Naive thymus-derived CD8-positive, alpha-beta T cell (primary cell): ENCODE data around the gene TTLL11. TPM values are rescaled to one million over a fixed set of nuclear protein-coding genes. Genes with fewer than 3 reads are reported as not detected.
"Not testable (repeated sequence)": the region's sequence is repeated elsewhere in the genome, so short reads cannot be mapped to it uniquely, and the experiment has no call there.

Experiments
- ATAC-seq, 2 donors: fragments of 150-1000 bp; cut with Tn5 transposase in 1 of 2; sonication (Bioruptor Pico), chemical (Tn5 transposase) in 1 of 2; 1 replicate in 1 of 2; 2 replicates in 1 of 2; pipeline ENCODE4 v1.10.0; 2021; ENCODE audit warnings: mild to moderate bottlenecking in 2 of 2, moderate library complexity in 2 of 2
- POLR2A ChIA-PET: fragments of 350-600 bp; sonication (Branson Sonifier 250); formaldehyde crosslinking; loops from one replicate; lab custom pipeline; 2021; ENCODE audit warnings: antibody characterized with exemption; lab: Charles Lee
- DNase-seq, 10 donors: peaks; one replicate each; pipeline versions ENCODE4 v3.0.0 to v3.0.0-alpha.2; 2020 to 2022
- H3K27ac Mint-ChIP-seq, 10 donors: one replicate each; pipeline ENCODE4 v1.8.0; 2020 to 2022; ENCODE audit warnings: mild to moderate bottlenecking in 10 of 10, mixed read lengths in 10 of 10, moderate library complexity in 4 of 10, inconsistent platforms in 1 of 10
- H3K27me3 Mint-ChIP-seq, 5 donors: one replicate each; pipeline ENCODE4 v1.8.0; 2021 to 2022; ENCODE audit warnings: mixed read lengths in 5 of 5
- H3K36me3 Mint-ChIP-seq, 3 donors: one replicate each; pipeline ENCODE4 v1.8.0; 2020 to 2022; ENCODE audit warnings: mixed read lengths in 3 of 3, mild to moderate bottlenecking in 2 of 3, inconsistent platforms in 1 of 3
- H3K4me1 Mint-ChIP-seq, 4 donors: one replicate each; pipeline ENCODE4 v1.8.0; 2021 to 2022; ENCODE audit warnings: mixed read lengths in 4 of 4
- H3K4me3 Mint-ChIP-seq, 10 donors: one replicate each; pipeline ENCODE4 v1.8.0; 2020 to 2022; ENCODE audit warnings: mild to moderate bottlenecking in 10 of 10, mixed read lengths in 10 of 10, moderate library complexity in 6 of 10, inconsistent platforms in 1 of 10
- H3K9me3 Mint-ChIP-seq, 9 donors: one replicate each; pipeline ENCODE4 v1.8.0; 2020 to 2022; ENCODE audit warnings: mixed read lengths in 9 of 9, mild to moderate bottlenecking in 3 of 9, inconsistent platforms in 1 of 9, moderate library complexity in 1 of 9
- polyA plus RNA-seq, 3 donors: library from polyadenylated mRNA; unstranded; fragments of 300-500 nt; fragmentation: Illumina TruSeq; gene quantifications; one replicate each; pipeline ENCODE4 v1.2.3, GENCODE V29; 2021
- total RNA-seq, 8 experiments: library from RNA in 2 of 8; stranded (reverse) in 2 of 8; gene quantifications; one replicate each; pipeline ENCODE4 v1.2.3 and lab custom pipeline; 2021 to 2026

TTLL11 gene
- total and polyA plus RNA-seq, 5 experiments from 2014 or later, result 2.6 to 6.9 (median 3.8) TPM

GRCh38 chr9:121996783-121997182 is 96.3 kb downstream of the TTLL11 start:
- Mint-ChIP-seq H3K36me3 (peaks cover 0 to 2% (median 0%) of the 10 kb centered on the region in 3 donors), H3K9me3 (no peaks in the 10 kb centered on the region), H3K27ac (no peak overlapping the region), H3K27me3 (no peaks in the 10 kb centered on the region), H3K4me3 (no peak overlapping the region), H3K4me1 (peaks cover 0 to 6% (median 2%) of the 10 kb centered on the region in 4 donors)
- ATAC-seq (no peak), DNase-seq (no peak)
- POLR2A ChIA-PET, result no interaction called here

GRCh38 chr9:121995997-121996396 is 97.1 kb downstream of the TTLL11 start:
- Mint-ChIP-seq H3K36me3 (peaks cover 0 to 1% (median 0%) of the 10 kb centered on the region in 3 donors), H3K4me1 (peaks cover 0 to 6% (median 2%) of the 10 kb centered on the region in 4 donors), H3K9me3 (no peaks in the 10 kb centered on the region), H3K4me3 (no peak overlapping the region), H3K27ac (no peak overlapping the region), H3K27me3 (no peaks in the 10 kb centered on the region)
- ATAC-seq, result no peak
- DNase-seq, result no peak
- POLR2A ChIA-PET, result no interaction called here

GRCh38 chr9:121992571-121993212 is 100.4 kb downstream of the TTLL11 start:
- DNase-seq (peak in 8 of 10 donors; percentile 7 to 59 (median 33)), ATAC-seq (peak; percentile 56 to 66)
- H3K36me3 Mint-ChIP-seq, result peaks cover 0 to 17% (median 7%) of the 10 kb centered on the region in 3 donors
- no peaks in the 10 kb centered on the region for H3K27me3 Mint-ChIP-seq
- no peaks in the 10 kb centered on the region for H3K9me3 Mint-ChIP-seq
- no peak overlapping the region for H3K4me3 Mint-ChIP-seq
- POLR2A ChIA-PET, result no interaction called here
- H3K27ac Mint-ChIP-seq, result no peak overlapping the region
- peaks cover 0 to 2% (median 0%) of the 10 kb centered on the region in 4 donors for H3K4me1 Mint-ChIP-seq

GRCh38 chr9:121991307-121991661 is 101.8 kb downstream of the TTLL11 start:
- ATAC-seq (no peak), DNase-seq (no peak)
- POLR2A ChIA-PET, result no interaction called here
- Mint-ChIP-seq H3K4me1 (peaks cover 0 to 2% (median 0%) of the 10 kb centered on the region in 4 donors), H3K9me3 (no peaks in the 10 kb centered on the region), H3K36me3 (peaks cover 0 to 23% (median 14%) of the 10 kb centered on the region in 3 donors), H3K27me3 (no peaks in the 10 kb centered on the region), H3K27ac (no peak overlapping the region), H3K4me3 (no peak overlapping the region)

DNA sequence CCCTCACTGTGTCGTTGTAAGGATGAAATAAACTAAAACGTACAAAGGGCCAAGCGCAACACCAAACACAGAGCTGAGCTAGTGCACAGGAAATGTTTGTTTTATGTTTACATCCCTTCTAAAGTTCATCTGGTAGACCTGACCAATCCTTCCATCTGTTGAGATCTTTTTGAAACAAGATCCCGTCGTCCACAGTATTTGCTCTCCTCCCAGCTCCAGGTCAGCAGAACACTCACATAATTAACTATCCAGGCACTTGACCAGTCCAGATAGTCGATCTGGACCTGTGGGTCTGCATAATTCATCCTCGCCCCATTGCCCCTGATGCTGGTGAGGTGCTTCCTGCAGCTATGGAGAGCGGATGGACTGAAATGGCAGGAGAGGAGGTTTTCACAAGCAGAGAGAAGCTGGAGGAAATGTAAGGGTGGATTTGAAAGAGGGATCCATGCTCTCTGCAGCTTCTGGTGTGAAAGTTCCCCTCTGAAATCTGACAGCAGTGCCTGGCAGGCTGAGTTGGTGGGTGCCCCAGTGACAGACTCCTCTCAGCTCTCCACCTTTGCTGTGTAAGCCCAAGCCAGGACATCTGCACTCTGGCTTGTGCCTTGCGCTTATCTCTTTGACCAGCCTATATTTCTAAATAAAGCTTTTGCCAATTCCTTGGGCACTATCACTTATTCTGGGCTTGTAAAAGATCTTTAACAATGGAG is 102.4 kb downstream of the TTLL11 start:
- H3K27me3 Mint-ChIP-seq, result no peaks in the 10 kb centered on the region
- H3K4me3 Mint-ChIP-seq, result no peak overlapping the region
- H3K4me1 Mint-ChIP-seq, result peaks cover 0 to 2% (median 0%) of the 10 kb centered on the region in 4 donors
- DNase-seq (no peak), ATAC-seq (no peak)
- POLR2A ChIA-PET, result no interaction called here
- no peaks in the 10 kb centered on the region for H3K9me3 Mint-ChIP-seq
- no peak overlapping the region for H3K27ac Mint-ChIP-seq
- peaks cover 0 to 23% (median 15%) of the 10 kb centered on the region in 3 donors for H3K36me3 Mint-ChIP-seq

- Mint-ChIP-seq H3K4me3 (no peak overlapping the region), H3K4me1 (peaks cover 0 to 2% (median 0%) of the 10 kb centered on the region in 4 donors), H3K27ac (no peak overlapping the region), H3K27me3 (no peaks in the 10 kb centered on the region), H3K9me3 (no peaks in the 10 kb centered on the region), H3K36me3 (peaks cover 0 to 23% (median 18%) of the 10 kb centered on the region in 3 donors)
- DNase-seq, result no peak
- POLR2A ChIA-PET, result no interaction called here
- no peak for ATAC-seq
These were observed 104.1 kb downstream of the TTLL11 start for GRCh38 chr9:121989010-121989409.

- H3K27me3 Mint-ChIP-seq, result no peaks in the 10 kb centered on the region
- no peak overlapping the region for H3K4me3 Mint-ChIP-seq
- no peak overlapping the region for H3K27ac Mint-ChIP-seq
These were observed 105.8 kb downstream of the TTLL11 start for GRCh38 chr9:121987314-121987713.

GRCh38 chr9:121985792-121986494 is 107.2 kb downstream of the TTLL11 start:
- no peak overlapping the region for H3K27ac Mint-ChIP-seq
- POLR2A ChIA-PET, result no interaction called here
- peaks cover 0 to 2% (median 0%) of the 10 kb centered on the region in 4 donors for H3K4me1 Mint-ChIP-seq
- DNase-seq (no peak), ATAC-seq (no peak)
- H3K27me3 Mint-ChIP-seq, result no peaks in the 10 kb centered on the region
- H3K36me3 Mint-ChIP-seq, result peaks cover 12 to 37% (median 26%) of the 10 kb centered on the region in 3 donors
- H3K9me3 Mint-ChIP-seq, result peaks cover 7 to 21% (median 10%) of the 10 kb centered on the region in 9 donors
- H3K4me3 Mint-ChIP-seq, result no peak overlapping the region

More at GRCh38 chr9:121987314-121987713, 105.8 kb downstream of the TTLL11 start:
- no peak for ATAC-seq
- Mint-ChIP-seq H3K9me3 (peaks cover 0 to 7% (median under 1%) of the 10 kb centered on the region in 9 donors), H3K36me3 (peaks cover 0 to 24% (median 23%) of the 10 kb centered on the region in 3 donors), H3K4me1 (peaks cover 0 to 2% (median 0%) of the 10 kb centered on the region in 4 donors)
- POLR2A ChIA-PET, result no interaction called here
- DNase-seq, result no peak

DNA sequence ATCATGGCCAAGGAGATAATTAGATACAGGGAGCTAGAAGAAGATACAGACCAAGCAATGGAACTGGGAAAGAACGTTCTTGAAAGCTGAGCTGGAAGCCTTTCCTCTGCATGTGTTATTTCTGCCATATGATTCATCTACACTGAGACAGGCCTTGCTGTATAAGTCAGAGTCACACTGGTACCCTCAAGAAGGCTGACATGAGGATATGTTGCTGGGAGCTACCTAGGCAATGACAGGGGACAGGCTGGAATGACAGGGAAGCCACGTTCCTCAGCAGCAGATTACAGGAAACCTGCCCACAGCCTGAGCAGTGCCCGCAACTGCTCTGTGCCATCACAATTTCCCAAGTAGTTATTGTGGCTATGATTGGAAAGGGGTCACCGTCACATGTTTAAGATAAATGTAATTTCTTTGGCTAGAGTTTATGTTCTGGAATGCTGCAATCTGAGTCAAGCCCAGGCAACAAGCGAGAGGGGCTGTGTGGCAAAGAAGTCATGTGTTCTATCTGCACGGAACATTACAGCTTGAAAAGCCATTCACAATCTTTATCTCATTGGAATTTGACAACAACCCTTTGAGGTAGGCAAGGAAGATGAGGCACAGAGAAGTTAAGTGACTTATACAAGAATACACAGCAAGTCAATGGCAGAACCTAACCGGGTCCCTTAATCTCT is 108.2 kb downstream of the TTLL11 start:
- ATAC-seq (no peak), DNase-seq (no peak)
- no peak overlapping the region for H3K27ac Mint-ChIP-seq
- POLR2A ChIA-PET, result interaction anchor here (0.6 kb wide), 1 partner anchor 1245 kb away, joined by 3 read pairs; no protein-coding TSS in a partner anchor
- H3K9me3 Mint-ChIP-seq, result peaks cover 9 to 25% (median 13%) of the 10 kb centered on the region in 9 donors
- H3K4me3 Mint-ChIP-seq, result no peak overlapping the region
- peaks cover 16 to 38% (median 26%) of the 10 kb centered on the region in 3 donors for H3K36me3 Mint-ChIP-seq
- H3K4me1 Mint-ChIP-seq, result peaks cover 0 to 2% (median 0%) of the 10 kb centered on the region in 4 donors
- no peaks in the 10 kb centered on the region for H3K27me3 Mint-ChIP-seq

DNA sequence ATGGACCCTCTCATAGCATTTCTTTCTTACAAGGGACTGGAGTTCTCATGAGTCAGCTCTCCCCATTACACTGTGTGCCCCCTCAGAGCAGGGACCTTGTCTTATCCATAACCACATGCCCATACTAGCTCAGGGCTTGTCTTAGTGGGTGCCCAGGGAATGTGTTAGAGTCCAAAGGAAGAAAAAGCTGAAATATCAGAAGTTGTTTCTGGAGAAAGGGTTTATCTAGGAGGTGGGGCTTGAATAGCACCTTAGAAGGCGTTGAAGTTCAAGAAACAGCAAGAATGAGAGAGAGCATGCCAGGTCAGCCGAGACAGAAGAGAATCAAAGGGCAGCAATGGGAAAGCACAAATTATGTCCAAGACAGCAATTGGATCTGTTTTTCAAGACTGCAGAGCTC is 109.4 kb downstream of the TTLL11 start:
- H3K27ac Mint-ChIP-seq, result no peak overlapping the region
- H3K36me3 Mint-ChIP-seq, result peaks cover 16 to 33% (median 16%) of the 10 kb centered on the region in 3 donors
- H3K27me3 Mint-ChIP-seq, result no peaks in the 10 kb centered on the region
- POLR2A ChIA-PET, result no interaction called here
- peaks cover 9 to 25% (median 13%) of the 10 kb centered on the region in 9 donors for H3K9me3 Mint-ChIP-seq
- ATAC-seq, result no peak
- no peak overlapping the region for H3K4me3 Mint-ChIP-seq
- H3K4me1 Mint-ChIP-seq, result peaks cover 0 to 2% (median 0%) of the 10 kb centered on the region in 4 donors
- DNase-seq, result no peak

GRCh38 chr9:121981118-121981883 is 111.8 kb downstream of the TTLL11 start:
- Mint-ChIP-seq H3K9me3 (peaks cover 9 to 25% (median 13%) of the 10 kb centered on the region in 9 donors), H3K36me3 (peaks cover 3 to 24% (median 16%) of the 10 kb centered on the region in 3 donors), H3K4me3 (no peak overlapping the region), H3K27ac (no peak overlapping the region), H3K27me3 (no peaks in the 10 kb centered on the region), H3K4me1 (no peaks in the 10 kb centered on the region)
- POLR2A ChIA-PET, result no interaction called here
- ATAC-seq, result no peak
- no peak for DNase-seq

- Mint-ChIP-seq H3K36me3 (peaks cover 3 to 23% (median 16%) of the 10 kb centered on the region in 3 donors), H3K9me3 (peaks cover 9 to 25% (median 13%) of the 10 kb centered on the region in 9 donors)
- DNase-seq, H3K4me1 Mint-ChIP-seq, H3K27me3 Mint-ChIP-seq, POLR2A ChIA-PET, H3K27ac Mint-ChIP-seq, ATAC-seq, H3K4me3 Mint-ChIP-seq: not testable (repeated sequence)
These were observed 112.4 kb downstream of the TTLL11 start for GRCh38 chr9:121980665-121981064.
